Astrocyte of the cerebellum (primary cell): ENCODE data around the gene C11orf87.

Experiments used
- DNase-seq: peaks from one replicate; pipeline ENCODE4 v3.0.0-alpha.2; 2011; ENCODE audit warnings: low read depth
- H3K4me3 ChIP-seq: 2 replicates; pipeline ENCODE4 v1.5.1; 2011; ENCODE audit warnings: mild to moderate bottlenecking, low read depth, low read length, moderate library complexity
- CTCF ChIP-seq: IDR thresholded peaks from 2 replicates; pipeline ENCODE4 v1.5.1; 2012; ENCODE audit warnings: low read length, low read depth, moderate library complexity, mild to moderate bottlenecking; ENCODE audit errors: missing control alignments
- in situ Hi-C: cut with HindIII; loops from 2 replicates; pipeline ENCODE4 v1.10.0; 2017; ENCODE audit warnings: low sequenced_read_pairs

The C11orf87 gene

GRCh38 chr11:109423466-109424190 lies 1.6 kb downstream of the C11orf87 start:
- H3K4me3 ChIP-seq = peak overlapping the region; percentile 47
- in situ Hi-C loops = no loop called here
- no peak for DNase-seq
- no peak for TF ChIP-seq CTCF

- in situ Hi-C loops = no loop called here
- no peak overlapping the region for H3K4me3 ChIP-seq
- no peak for DNase-seq
- TF ChIP-seq CTCF = no peak
These were observed 2.9 kb downstream of the C11orf87 start for GRCh38 chr11:109424901-109425300.

GRCh38 chr11:109425554-109425953 lies 3.6 kb downstream of the C11orf87 start:
- in situ Hi-C loops = no loop called here
- no peak overlapping the region for H3K4me3 ChIP-seq
- DNase-seq = no peak
- TF ChIP-seq CTCF = no peak

- in situ Hi-C loops = no loop called here
- TF ChIP-seq CTCF = peak; percentile 33
- DNase-seq = no peak
- no peak overlapping the region for H3K4me3 ChIP-seq
These were observed 4.7 kb downstream of the C11orf87 start for GRCh38 chr11:109426442-109427240.

- H3K4me3 ChIP-seq = no peak overlapping the region
- in situ Hi-C loops = no loop called here
- DNase-seq = no peak
- TF ChIP-seq CTCF = no peak
These were observed 10.1 kb downstream of the C11orf87 start for GRCh38 chr11:109432105-109432504.

- TF ChIP-seq CTCF = no peak
- DNase-seq = no peak
- no peak overlapping the region for H3K4me3 ChIP-seq
- in situ Hi-C loops = no loop called here
These were observed 11.8 kb downstream of the C11orf87 start for GRCh38 chr11:109433753-109434256.
